Endothelial cell of umbilical vein (primary cell): ENCODE results near the gene TPD52L3. TPM values are rescaled to one million over a fixed set of nuclear protein-coding genes. Genes with fewer than 3 reads are reported as not detected.

Source experiments
- BruUV-seq: library from RNA; stranded (reverse); fragments of 400-500 nt; replicated peaks from 2 replicates; lab custom pipeline; 2021; lab: Mats Ljungman, UMichigan
- CTCF ChIA-PET: fragments of 300-600, 350-600 bp; sonication (Branson Sonifier 250); formaldehyde crosslinking; loops from one replicate; lab custom pipeline; 2021; ENCODE audit warnings: antibody characterized with exemption, inconsistent platforms; lab: Charles Lee
- POLR2A ChIA-PET: fragments of 300-600, 350-600 bp; sonication (Branson Sonifier 250); formaldehyde crosslinking; loops from one replicate; lab custom pipeline; 2021; ENCODE audit warnings: antibody characterized with exemption, inconsistent platforms; lab: Charles Lee
- DNase-seq: peaks from one replicate; pipeline ENCODE4 v3.0.0-alpha.2; 2011; ENCODE audit warnings: low read depth, low spot score
- FAIRE-seq: peaks from 2 replicates; lab custom pipeline; 2011; peaks lifted over from hg19 to GRCh38; lab: Jason Lieb, UNC
- H2AFZ ChIP-seq: 2 replicates; pipeline ENCODE4 v1.6.0; 2012; ENCODE audit warnings: low read depth, low read length, control low read depth, inconsistent platforms
- H3K27ac ChIP-seq: 2 replicates; pipeline ENCODE4 v1.5.1; 2011; ENCODE audit warnings: low read depth, mild to moderate bottlenecking, control low read depth, low read length, moderate library complexity; ENCODE audit not compliant: insufficient read depth
- H3K27me3 ChIP-seq, 2 experiments: 2 replicates each; pipeline versions ENCODE4 v1.6.0 to v1.6.1; 2011; ENCODE audit warnings: low read length in 2 of 2, mixed read lengths in 1 of 2; ENCODE audit not compliant: control insufficient read depth in 2 of 2, insufficient read depth in 2 of 2
- H3K36me3 ChIP-seq, 2 experiments: 2 replicates in 1 of 2; 3 replicates in 1 of 2; pipeline ENCODE4 v1.5.1; 2011; ENCODE audit warnings: low read length in 2 of 2, mild to moderate bottlenecking in 1 of 2, moderate library complexity in 1 of 2; ENCODE audit not compliant: control insufficient read depth in 2 of 2, insufficient read depth in 2 of 2; ENCODE audit errors: extremely low read depth in 1 of 2
- H3K4me1 ChIP-seq: 3 replicates; pipeline ENCODE4 v1.5.1; 2011; ENCODE audit warnings: mild to moderate bottlenecking, low read length; ENCODE audit not compliant: control insufficient read depth, insufficient read depth; ENCODE audit errors: extremely low read depth
- H3K4me2 ChIP-seq: 2 replicates; pipeline ENCODE4 v1.6.1; 2011; ENCODE audit warnings: low read length, control low read depth, mixed read lengths; ENCODE audit not compliant: insufficient read depth
- H3K4me3 ChIP-seq, 3 experiments: fragments of 200-600 bp in 1 of 3; sonication (generic), shearing (Covaris generic) in 1 of 3; replicated peaks in 1 of 3; 2 replicates each; pipeline ENCODE4 v1.5.1; 2011 to 2016; ENCODE audit warnings: control low read depth in 3 of 3, low read length in 3 of 3, mild to moderate bottlenecking in 2 of 3, inconsistent platforms in 1 of 3, low read depth in 1 of 3, moderate library complexity in 1 of 3; ENCODE audit not compliant: insufficient read depth in 1 of 3
- H3K79me2 ChIP-seq: 2 replicates; pipeline ENCODE4 v1.6.0; 2012; ENCODE audit warnings: low read length, inconsistent platforms; ENCODE audit not compliant: control insufficient read depth, insufficient read depth
- H3K9ac ChIP-seq: replicated peaks from 2 replicates; pipeline ENCODE3; 2011; ENCODE audit warnings: low read length, control low read depth; ENCODE audit not compliant: insufficient read depth; ENCODE audit errors: extremely low read depth
- H3K9me1 ChIP-seq: replicated peaks from 3 replicates; pipeline ENCODE4 v1.6.0; 2011; ENCODE audit warnings: mild to moderate bottlenecking, low read length; ENCODE audit not compliant: control insufficient read depth, insufficient read depth; ENCODE audit errors: extremely low read depth
- H3K9me3 ChIP-seq: replicated peaks from 2 replicates; pipeline ENCODE4 v1.5.1; 2012; ENCODE audit warnings: low read length, inconsistent platforms; ENCODE audit not compliant: control insufficient read depth, insufficient read depth
- H4K20me1 ChIP-seq: replicated peaks from 2 replicates; pipeline ENCODE3; 2011; ENCODE audit warnings: mild to moderate bottlenecking, low read length; ENCODE audit not compliant: control insufficient read depth, insufficient read depth; ENCODE audit errors: extremely low read depth
- EZH2 ChIP-seq: IDR thresholded peaks from 2 replicates; pipeline ENCODE4 v1.6.1; 2012; ENCODE audit warnings: borderline replicate concordance, low read depth, mild to moderate bottlenecking, moderate library complexity, low read length, inconsistent platforms; ENCODE audit not compliant: severe bottlenecking
- FOS ChIP-seq: IDR thresholded peaks from 2 replicates; pipeline ENCODE4 v1.6.1; 2011; ENCODE audit warnings: mild to moderate bottlenecking, low read length, moderate library complexity, borderline replicate concordance; ENCODE audit not compliant: insufficient read depth
- GATA2 ChIP-seq: IDR thresholded peaks from 2 replicates; pipeline ENCODE4 v1.7.0; 2011; ENCODE audit warnings: low read depth, mild to moderate bottlenecking, moderate library complexity, mixed read lengths, low read length; ENCODE audit not compliant: insufficient read length, insufficient read depth
- JUN ChIP-seq: IDR thresholded peaks from 2 replicates; pipeline ENCODE4 v1.6.1; 2011; ENCODE audit warnings: borderline replicate concordance, low read depth; ENCODE audit not compliant: insufficient read length, insufficient read depth
- MAX ChIP-seq: IDR thresholded peaks from 2 replicates; pipeline ENCODE4 v1.6.1; 2011; ENCODE audit not compliant: insufficient read depth, insufficient read length
- MYC ChIP-seq: IDR thresholded peaks from one replicate; pipeline ENCODE4 v1.6.1; 2011; ENCODE audit warnings: mild to moderate bottlenecking, low read depth, low read length
- POLR2A ChIP-seq: IDR thresholded peaks from 2 replicates; pipeline ENCODE4 v1.6.1; 2012; ENCODE audit warnings: low read depth, mild to moderate bottlenecking, control low read depth, low read length
- POLR2AphosphoS5 ChIP-seq: IDR thresholded peaks from 2 replicates; pipeline ENCODE4 v1.6.1; 2012; ENCODE audit warnings: low read depth, mild to moderate bottlenecking, control low read depth, low read length, moderate library complexity; ENCODE audit not compliant: insufficient read depth
- dilution Hi-C: fragments of 300-500 bp; cut with MboI; formaldehyde crosslinking; loops from one replicate; pipeline ENCODE4 v1.15.0; 2019; ENCODE audit warnings: low sequenced_read_pairs; ENCODE audit not compliant: extremely low pct_ligation_motif_present
- intact Hi-C: fragments of 100-400 bp; cut with micrococcal nuclease; formaldehyde crosslinking; loops from one replicate; pipeline ENCODE4 v1.10.0; 2022
- polyA plus RNA-seq, 4 experiments: library from polyadenylated mRNA; depleted of rRNA in 3 of 4; stranded (reverse) in 3 of 4; unstranded in 1 of 4; fragments of >200 nt; gene quantifications; 2 replicates each; pipeline versions ENCODE4 v1.2.1 to v1.2.3, GENCODE V29; 2011 to 2012; ENCODE audit warnings: missing spikeins in 1 of 4
- total RNA-seq: library from RNA; stranded (reverse); gene quantifications from 2 replicates; pipeline ENCODE4 v1.2.3, GENCODE V29; 2021
- TF ChIP-seq, protein P1 (sequence below), 2 donors: IDR thresholded peaks; 1 replicate in 1 of 2; 2 replicates in 1 of 2; pipeline ENCODE4 v1.5.1; 2011; ENCODE audit warnings: low read length in 2 of 2, mild to moderate bottlenecking in 2 of 2, moderate library complexity in 2 of 2, control low read depth in 1 of 2, inconsistent platforms in 1 of 2, low read depth in 1 of 2; ENCODE audit not compliant: insufficient read depth in 1 of 2; ENCODE audit errors: extremely low read depth in 1 of 2

The TPD52L3 gene
- total and polyA plus RNA-seq, 2 donors (not counting 3 experiments of a cell fraction or from before 2014, with no cell fraction given): not detected

- Histone ChIP-seq H2AFZ (no peak overlapping the region), H3K4me1 (no peaks in the 10 kb centered on the region), H3K9me1 (no peaks in the 10 kb centered on the region), H3K27me3 (no peaks in the 10 kb centered on the region), H3K36me3 (no peaks in the 10 kb centered on the region), H3K4me3 (no peak overlapping the region), H3K79me2 (no peaks in the 10 kb centered on the region), H3K9me3 (no peaks in the 10 kb centered on the region), H3K4me2 (no peak overlapping the region), H3K27ac (no peak overlapping the region), H3K9ac (no peak overlapping the region), H4K20me1 (no peaks in the 10 kb centered on the region)
- no peak for TF ChIP-seq MAX
- no peak for TF ChIP-seq POLR2AphosphoS5
- no peak for TF ChIP-seq EZH2
- TF ChIP-seq, protein P1, sequence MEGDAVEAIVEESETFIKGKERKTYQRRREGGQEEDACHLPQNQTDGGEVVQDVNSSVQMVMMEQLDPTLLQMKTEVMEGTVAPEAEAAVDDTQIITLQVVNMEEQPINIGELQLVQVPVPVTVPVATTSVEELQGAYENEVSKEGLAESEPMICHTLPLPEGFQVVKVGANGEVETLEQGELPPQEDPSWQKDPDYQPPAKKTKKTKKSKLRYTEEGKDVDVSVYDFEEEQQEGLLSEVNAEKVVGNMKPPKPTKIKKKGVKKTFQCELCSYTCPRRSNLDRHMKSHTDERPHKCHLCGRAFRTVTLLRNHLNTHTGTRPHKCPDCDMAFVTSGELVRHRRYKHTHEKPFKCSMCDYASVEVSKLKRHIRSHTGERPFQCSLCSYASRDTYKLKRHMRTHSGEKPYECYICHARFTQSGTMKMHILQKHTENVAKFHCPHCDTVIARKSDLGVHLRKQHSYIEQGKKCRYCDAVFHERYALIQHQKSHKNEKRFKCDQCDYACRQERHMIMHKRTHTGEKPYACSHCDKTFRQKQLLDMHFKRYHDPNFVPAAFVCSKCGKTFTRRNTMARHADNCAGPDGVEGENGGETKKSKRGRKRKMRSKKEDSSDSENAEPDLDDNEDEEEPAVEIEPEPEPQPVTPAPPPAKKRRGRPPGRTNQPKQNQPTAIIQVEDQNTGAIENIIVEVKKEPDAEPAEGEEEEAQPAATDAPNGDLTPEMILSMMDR (IDR thresholded peaks at IDR 0.05; ENCODE audit: extremely low read depth in 1 of 2, insufficient read depth in 1 of 2, low read depth in 1 of 2, low read length in 2 of 2): no peak
- TF ChIP-seq FOS: no peak
- TF ChIP-seq JUN: no peak
- TF ChIP-seq MYC: no peak
- no peak for TF ChIP-seq POLR2A
- TF ChIP-seq GATA2: no peak
- ChIA-PET POLR2A (no interaction called here), CTCF (interaction anchor here (0.7 to 2.9 kb wide), 4 partner anchors 10 to 294 kb away, joined by 3 to 10 read pairs (median 4); no protein-coding TSS in a partner anchor)
- intact Hi-C loops: no loop called here
- dilution Hi-C loops: no loop called here
- no TSS peak for BruUV-seq
- no peak for DNase-seq
- FAIRE-seq: no peak
Observed at GRCh38 chr9:6348766-6349165, 20.6 kb downstream of the TPD52L3 start.
